T-helper 9 cell (primary cell): ENCODE results near the gene POLR1G.
"Not testable (repeated sequence)": the region's sequence is repeated elsewhere in the genome, so short reads cannot be mapped to it uniquely, and the experiment has no call there.

Experiments
- DNase-seq: peaks from one replicate; pipeline ENCODE4 v3.0.0-alpha.2; 2020

POLR1G gene

GRCh38 chr19:45401815-45402214, 4.6 kb upstream of the POLR1G start:
- no peak for DNase-seq

DNA sequence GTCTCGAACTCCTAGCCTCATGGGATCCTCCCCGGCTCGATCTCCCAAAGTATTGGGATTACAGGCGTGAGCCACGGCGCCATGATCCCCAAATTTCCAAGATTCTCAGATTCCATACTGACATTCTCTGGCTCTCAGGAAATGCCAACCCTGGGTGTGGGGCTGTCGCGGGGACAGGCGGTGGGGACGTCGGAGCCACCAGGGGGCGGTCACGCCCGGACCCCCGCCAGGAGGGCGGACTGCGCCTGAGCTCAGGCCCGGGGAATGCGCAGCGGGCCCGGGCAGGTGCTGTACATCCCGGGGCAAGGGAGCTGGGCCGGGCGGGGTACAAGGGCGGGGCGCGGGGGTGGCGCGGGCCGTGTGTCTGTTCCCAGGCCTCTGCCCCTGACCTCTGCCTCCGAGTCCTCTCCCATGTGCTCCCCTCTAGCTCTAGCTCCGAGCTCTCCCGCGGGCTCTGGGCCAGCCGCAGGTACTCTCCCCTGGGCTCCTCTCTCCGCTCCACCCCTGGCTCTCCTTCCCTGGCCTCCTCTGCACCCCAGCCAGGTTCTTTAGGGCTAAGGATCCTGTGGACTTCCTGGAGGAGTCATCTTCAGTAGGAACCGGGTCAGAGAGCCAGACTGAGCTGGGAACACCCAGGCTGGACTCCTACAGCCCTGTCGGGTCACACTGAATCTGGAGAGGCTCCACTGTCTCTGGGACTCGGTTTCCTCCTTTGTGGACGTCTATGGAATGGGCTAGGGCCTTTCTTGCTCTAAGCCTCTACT, 4.0 kb upstream of the POLR1G start:
- no peak for DNase-seq

DNA sequence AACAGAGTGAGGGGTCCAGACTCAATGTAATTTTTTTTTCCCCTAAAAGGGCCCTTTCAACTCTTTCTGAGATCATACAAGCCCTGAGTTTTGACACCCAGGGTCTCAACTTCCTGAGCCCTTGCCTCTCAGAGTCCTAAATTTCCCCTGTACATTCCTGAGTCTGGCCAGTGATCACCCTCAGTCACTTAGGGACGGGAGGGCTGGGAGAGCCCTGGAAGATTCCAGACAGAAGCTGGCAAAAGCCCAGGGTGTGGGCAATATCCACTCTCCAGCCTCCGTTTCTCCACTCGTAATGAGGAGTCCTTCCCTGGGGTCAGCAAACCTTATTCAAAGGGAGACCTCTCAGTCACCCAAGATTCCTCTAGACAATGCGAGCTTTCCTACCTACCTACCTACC, 3.2 kb upstream of the POLR1G start:
- DNase-seq: no peak

- peak; percentile 54 for DNase-seq
These were observed 2.5 kb upstream of the POLR1G start for GRCh38 chr19:45403781-45404556.

DNA sequence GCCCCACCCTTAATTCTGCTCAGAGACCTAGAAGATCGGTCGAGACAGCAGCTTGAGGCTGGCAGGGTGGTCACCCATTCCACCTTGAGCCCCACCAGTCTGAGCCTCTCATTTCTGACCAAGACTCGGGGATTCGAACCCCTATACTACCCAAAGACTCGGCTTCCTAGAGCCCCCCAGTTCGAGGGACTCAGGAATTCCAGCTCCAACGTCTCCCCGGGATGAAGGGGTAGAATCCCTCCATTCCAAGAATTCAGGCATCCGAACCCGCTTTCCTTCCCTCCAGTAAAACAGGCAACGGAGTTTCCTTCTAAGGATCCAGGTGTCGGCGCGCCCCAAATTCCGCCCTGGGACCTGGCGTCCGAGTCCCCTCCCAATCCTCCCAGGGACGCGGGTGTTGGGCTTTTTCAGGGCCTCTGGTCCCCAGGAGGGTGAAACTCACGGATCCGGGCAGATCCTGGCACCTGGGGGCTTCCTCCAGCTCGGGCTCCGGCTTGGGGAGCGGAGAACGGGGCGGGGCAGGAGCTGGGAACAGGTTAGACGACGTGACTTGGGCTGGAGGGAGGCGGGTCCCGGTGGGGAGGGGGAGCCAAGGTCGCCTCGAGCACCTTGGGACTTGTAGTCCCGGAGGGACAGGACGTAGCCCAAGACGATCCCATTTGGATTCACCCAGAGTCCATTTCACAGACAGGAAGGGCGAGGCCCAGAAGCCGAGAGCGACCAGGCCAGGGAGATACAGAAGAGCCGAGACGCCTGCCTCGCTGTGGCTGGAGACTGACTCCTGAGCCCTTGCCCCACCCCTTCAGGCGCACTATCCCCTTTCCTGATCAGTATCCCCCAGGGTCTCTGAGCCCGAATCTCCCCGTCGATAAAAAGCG, 1.6 kb upstream of the POLR1G start, which contains the start of gene PPP1R13L:
PPP1R13L (minus strand) TSS at position 513 of the 878 bp plus-strand sequence. CDS start 6,751 bp downstream, outside the sequence.
- peak; percentile 24 for DNase-seq

GRCh38 chr19:45405435-45406225, 814 bp upstream of the POLR1G start:
- DNase-seq: peak; percentile 78

DNA sequence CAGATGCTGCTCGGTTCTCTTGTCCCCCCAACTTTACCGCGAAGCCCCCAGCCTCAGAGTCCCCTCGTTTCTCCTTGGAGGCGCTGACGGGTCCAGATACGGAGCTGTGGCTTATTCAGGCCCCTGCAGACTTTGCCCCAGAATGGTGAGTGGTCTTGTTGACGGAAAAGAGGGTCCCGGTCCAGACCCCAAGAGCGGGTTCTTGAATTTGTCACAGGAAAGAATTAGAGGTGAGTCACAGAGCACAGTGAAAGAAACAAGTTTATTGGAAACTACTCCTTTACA, 589 bp downstream of the POLR1G start:
- no peak for DNase-seq

DNA sequence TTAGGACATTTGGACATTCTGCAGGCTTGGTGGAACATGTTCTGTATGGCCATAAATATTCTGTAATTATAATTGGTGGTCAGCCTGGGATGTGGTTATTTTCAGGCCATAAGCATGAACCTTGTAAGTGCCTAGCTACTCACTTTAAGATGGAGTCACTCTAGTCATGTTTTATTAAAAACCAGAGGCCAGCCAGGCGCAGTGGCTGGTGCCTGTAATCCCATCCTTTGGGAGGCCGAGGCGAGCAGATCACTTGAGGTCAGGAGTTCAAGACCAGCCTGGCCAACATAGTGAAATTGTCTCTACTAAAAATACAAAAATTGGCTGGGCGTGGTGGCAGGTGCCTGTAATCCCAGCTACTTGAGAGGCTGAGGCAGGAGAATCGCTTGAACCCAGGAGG, 1.1 kb downstream of the POLR1G start:
- not testable (repeated sequence) for DNase-seq

DNA sequence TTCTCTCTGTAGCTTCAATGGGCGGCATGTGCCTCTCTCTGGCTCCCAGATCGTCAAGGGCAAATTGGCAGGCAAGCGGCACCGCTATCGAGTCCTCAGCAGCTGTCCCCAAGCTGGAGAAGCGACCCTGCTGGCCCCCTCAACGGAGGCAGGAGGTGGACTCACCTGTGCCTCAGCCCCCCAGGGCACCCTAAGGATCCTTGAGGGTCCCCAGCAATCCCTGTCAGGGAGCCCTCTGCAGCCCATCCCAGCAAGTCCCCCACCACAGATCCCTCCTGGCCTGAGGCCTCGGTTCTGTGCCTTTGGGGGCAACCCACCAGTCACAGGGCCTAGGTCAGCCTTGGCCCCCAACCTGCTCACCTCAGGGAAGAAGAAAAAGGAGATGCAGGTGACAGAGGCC, 1.7 kb downstream of the POLR1G start:
- DNase-seq: no peak

GRCh38 chr19:45408830-45409556, 2.5 kb downstream of the POLR1G start:
- DNase-seq: no peak

DNA sequence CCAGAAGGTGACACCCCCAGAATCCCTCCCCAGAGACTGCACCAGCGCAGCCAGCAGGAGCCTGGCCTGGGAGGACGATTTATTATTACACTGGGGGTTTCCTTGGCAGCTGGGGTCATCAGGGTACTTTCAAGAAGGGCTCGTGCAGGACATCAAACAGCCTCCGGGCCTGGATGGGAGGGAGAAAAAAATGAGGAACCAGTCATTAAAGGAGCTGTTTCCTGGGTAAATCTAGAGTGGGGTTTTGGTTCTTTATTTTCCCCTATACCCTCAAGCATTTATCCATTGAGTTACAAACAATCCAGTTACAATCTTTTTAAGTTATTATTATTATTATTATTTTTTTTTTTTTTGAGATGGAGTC, 3.1 kb downstream of the POLR1G start:
- no peak for DNase-seq

- DNase-seq: not testable (repeated sequence)
These were observed 3.9 kb downstream of the POLR1G start for GRCh38 chr19:45410330-45410729.

DNA sequence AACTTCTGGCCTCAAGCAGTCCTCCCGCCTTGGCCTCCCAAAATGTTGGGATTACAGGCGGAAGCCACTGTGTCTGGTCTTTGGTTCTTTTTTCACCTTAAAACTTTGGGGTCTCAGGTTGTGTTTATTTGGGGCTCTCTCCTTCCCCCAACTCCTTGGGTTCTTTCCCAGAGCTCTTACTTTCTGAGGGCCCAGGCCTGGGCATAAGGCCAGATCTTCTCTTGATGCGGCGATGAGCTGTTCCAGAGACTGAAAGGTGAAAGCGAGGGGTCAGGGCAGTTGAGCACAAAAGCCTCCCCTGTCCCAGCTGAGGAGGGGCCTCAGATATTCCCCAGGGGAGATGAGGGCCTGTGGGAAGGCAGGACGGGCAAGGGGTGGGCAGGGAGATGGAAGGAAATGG, 7.1 kb downstream of the POLR1G start:
- no peak for DNase-seq

- no peak for DNase-seq
These were observed 8.0 kb downstream of the POLR1G start for GRCh38 chr19:45414468-45414867.

- DNase-seq: no peak
These were observed 10.7 kb downstream of the POLR1G start for GRCh38 chr19:45417151-45417550.

DNA sequence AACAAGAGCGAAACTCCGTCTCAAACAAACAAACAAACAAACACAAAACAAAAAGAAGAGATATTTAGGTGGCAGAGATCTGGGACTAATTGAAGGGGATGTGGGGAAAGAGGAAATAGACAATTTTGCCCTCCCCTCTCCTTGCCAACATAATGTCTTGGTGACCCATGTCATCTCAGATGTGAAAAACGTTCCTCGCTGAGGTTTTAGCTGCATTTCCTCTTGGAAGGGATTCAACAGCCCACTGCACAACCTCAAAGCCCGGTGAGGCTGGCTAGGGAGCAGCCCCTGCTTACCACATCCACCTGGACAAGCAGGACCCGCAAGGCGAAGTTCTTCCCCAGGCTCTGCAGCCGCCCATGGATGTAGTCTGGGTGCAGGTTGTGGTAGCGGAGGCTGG, 12.4 kb downstream of the POLR1G start:
- no peak for DNase-seq

DNA sequence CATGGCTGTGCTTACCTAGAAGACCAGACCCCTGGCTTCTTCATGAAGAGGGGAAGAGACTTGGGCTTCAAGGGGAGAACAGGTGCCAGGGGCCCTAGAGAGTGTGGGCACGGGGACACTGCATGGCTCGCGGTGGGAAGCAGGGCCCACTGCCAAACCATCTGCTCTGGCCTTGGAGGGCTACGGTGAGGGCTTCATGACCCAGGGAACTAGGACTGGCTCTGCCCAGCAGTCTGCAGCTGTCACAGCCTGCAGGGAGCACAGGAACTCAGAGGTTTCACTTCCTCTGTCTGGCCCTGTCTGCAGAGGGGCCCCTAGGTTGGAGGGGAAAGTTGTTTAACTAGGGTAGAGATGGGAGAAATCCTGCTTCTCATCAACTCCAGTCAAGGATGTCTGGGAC, 13.0 kb downstream of the POLR1G start:
- no peak for DNase-seq

GRCh38 chr19:45419895-45420294, 13.5 kb downstream of the POLR1G start:
- no peak for DNase-seq

DNA sequence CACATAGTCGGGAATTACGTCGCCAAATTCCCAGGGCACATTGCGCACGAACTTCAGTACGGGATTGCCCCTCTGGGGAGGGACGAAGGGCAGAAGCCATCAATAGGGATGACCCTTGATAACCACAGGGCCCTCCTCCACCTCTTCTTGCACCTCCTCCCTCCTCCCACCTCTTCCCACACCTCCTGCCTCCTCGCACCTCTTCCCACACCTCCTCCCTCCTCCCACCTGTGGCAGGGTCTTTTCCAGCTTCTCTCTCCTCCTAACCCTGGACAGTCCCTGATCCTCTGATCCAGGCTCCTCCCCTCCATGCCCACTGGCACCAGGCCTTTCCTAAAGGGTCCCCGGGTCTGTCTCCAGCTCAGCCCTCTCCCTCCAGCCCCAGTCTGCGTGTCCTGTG, 13.9 kb downstream of the POLR1G start:
- DNase-seq: no peak

GRCh38 chr19:45420871-45421270, 14.4 kb downstream of the POLR1G start:
- no peak for DNase-seq

- no peak for DNase-seq
These were observed 15.6 kb downstream of the POLR1G start for GRCh38 chr19:45421947-45422498.
